ENCODE results near the gene TAF4.

DNA sequence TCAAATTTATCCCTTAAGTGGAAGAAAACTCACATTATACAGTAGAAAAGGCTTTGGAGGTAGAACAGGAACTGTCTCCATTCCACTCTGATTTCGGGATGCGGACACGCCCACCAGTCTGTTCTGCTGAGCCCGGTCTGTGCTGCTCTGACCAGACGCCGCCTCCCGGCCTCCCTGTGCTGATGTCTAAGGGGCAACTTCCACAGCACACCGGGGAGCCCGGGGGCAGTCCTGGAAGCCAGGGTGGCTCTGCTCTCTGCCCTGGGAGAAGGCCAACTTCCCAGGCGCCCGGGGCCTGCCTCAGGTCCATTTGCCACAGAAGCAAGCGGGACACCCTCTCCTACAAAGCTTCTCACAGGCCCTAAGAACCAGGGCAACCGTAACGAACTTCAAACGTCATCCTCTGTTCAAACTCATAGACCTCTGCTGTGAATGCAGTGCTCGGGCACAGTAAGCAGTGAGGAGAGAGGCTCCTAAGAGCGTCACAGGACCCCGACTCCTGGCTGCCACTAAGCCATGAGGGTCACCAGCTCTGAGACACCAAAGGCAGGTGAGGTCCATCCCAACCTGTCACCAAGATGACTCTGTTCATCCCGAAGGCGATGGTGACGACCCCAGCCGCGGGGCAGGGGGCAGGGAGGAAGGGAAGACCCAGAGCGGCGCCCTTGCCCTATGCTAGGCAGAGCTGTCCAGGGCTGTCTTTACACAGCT is 5.6 kb downstream of the TAF4 start:
- TF ChIP-seq CTCF (IDR thresholded peaks at IDR 0.05) (no peak), POLR2A (IDR thresholded peaks at IDR 0.05) (no peak)
